Measurements from ENCODE around the gene ZMYM4.
"Not testable (repeated sequence)": the region's sequence is repeated elsewhere in the genome, so short reads cannot be mapped to it uniquely, and the experiment has no call there.

The ZMYM4 gene

GRCh38 chr1:35461966-35462651 is 193.6 kb downstream of the ZMYM4 start:
- Histone ChIP-seq H4K5ac (ENCODE audit: low read length) (no peak overlapping the region), H3K79me2 (ENCODE audit: control insufficient read depth, insufficient read depth, low read length) (no peaks in the 10 kb centered on the region), H2BK15ac (replicated peaks; ENCODE audit: low read depth) (no peak overlapping the region), H3K4ac (ENCODE audit: low read depth, low read length) (no peak overlapping the region), H4K8ac (ENCODE audit: low read depth, low read length) (no peak overlapping the region), H3K18ac (ENCODE audit: low read length) (no peak overlapping the region), H3K4me2 (ENCODE audit: low read length) (no peak overlapping the region), H3K36me3 (ENCODE audit: control insufficient read depth, insufficient read depth, low read length) (no peaks in the 10 kb centered on the region), H3K56ac (ENCODE audit: low read length) (no peak overlapping the region), H3K4me3 (ENCODE audit: low read length) (no peak overlapping the region), H2BK5ac (ENCODE audit: low read length) (no peak overlapping the region), H2AK5ac (ENCODE audit: low read length) (no peak overlapping the region), H3K9ac (ENCODE audit: low read length) (no peak overlapping the region), H2BK120ac (ENCODE audit: low read depth, low read length) (no peak overlapping the region), H3K23ac (ENCODE audit: low read length) (no peak overlapping the region), H3K79me1 (ENCODE audit: low read length) (no peaks in the 10 kb centered on the region), H3K4me1 (ENCODE audit: control insufficient read depth, low read depth, low read length) (no peaks in the 10 kb centered on the region), H3K27ac (ENCODE audit: low read depth, low read length) (no peak overlapping the region), H3K27me3 (ENCODE audit: insufficient read depth, low read length, poor library complexity) (no peaks in the 10 kb centered on the region)
- no CpG with 5 or more reads among the region's 5 CpGs for WGBS (ENCODE audit: extremely low coverage, insufficient coverage, low lambda C conversion rate)
- DNase-seq, result no peak

DNA sequence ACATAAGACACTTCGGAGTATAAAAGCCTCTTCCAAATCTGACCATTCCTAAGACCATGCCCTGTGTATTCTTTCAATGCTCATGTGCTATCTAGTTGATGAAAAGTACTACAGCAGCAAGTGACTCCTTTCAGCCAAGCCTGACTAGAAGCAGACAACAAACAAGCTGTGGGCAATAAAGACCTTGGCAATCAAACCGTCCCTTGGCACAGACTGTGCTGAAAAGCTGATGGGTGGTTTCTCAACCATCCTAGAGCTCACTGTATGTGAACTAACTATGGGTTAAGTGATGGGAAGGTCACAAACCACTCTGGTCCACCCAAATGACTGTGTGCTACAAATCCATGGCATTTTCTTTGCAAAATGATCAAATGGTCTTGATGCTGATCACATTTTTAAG is 194.7 kb downstream of the ZMYM4 start:
- Histone ChIP-seq H3K27ac (ENCODE audit: low read depth, low read length) (no peak overlapping the region), H3K4me1 (ENCODE audit: control insufficient read depth, low read depth, low read length) (no peaks in the 10 kb centered on the region), H3K79me1 (ENCODE audit: low read length) (no peaks in the 10 kb centered on the region), H3K18ac (ENCODE audit: low read length) (no peak overlapping the region), H2BK120ac (ENCODE audit: low read depth, low read length) (no peak overlapping the region), H4K8ac (ENCODE audit: low read depth, low read length) (no peak overlapping the region), H3K36me3 (ENCODE audit: control insufficient read depth, insufficient read depth, low read length) (no peaks in the 10 kb centered on the region), H2AK5ac (ENCODE audit: low read length) (no peak overlapping the region), H3K9ac (ENCODE audit: low read length) (no peak overlapping the region), H3K79me2 (ENCODE audit: control insufficient read depth, insufficient read depth, low read length) (no peaks in the 10 kb centered on the region), H4K5ac (ENCODE audit: low read length) (no peak overlapping the region), H3K4me3 (ENCODE audit: low read length) (no peak overlapping the region), H2BK15ac (replicated peaks; ENCODE audit: low read depth) (no peak overlapping the region), H3K56ac (ENCODE audit: low read length) (no peak overlapping the region), H3K4ac (ENCODE audit: low read depth, low read length) (no peak overlapping the region), H2BK5ac (ENCODE audit: low read length) (no peak overlapping the region), H3K4me2 (ENCODE audit: low read length) (no peak overlapping the region), H3K27me3 (ENCODE audit: insufficient read depth, low read length, poor library complexity) (no peaks in the 10 kb centered on the region), H3K23ac (ENCODE audit: low read length) (no peak overlapping the region)
- no peak for DNase-seq
- no CpG with 5 or more reads among the region's 2 CpGs for WGBS (ENCODE audit: extremely low coverage, insufficient coverage, low lambda C conversion rate)

DNA sequence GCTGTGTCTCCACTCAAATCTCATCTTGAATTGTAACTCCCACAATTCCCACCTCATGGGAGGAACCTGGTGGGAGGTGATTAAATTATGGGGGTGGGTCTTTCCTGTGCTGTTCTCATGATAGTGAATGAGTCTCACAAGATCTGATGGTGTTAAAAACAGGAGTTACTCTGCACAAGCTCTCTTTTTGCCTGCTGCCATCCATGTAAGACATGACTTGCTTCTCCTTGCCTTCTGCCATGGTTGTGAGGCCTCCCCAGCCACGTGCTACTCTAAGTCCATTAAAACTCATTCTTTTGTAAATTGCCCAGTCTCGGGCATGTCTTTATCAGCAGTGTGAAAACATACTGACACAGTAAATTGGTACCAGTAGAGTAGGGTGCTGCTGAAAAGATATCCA is 195.2 kb downstream of the ZMYM4 start:
- not testable (repeated sequence) for H3K4ac ChIP-seq (ENCODE audit: low read depth, low read length); H3K4me3 ChIP-seq (ENCODE audit: low read length); H3K23ac ChIP-seq (ENCODE audit: low read length); H3K79me2 ChIP-seq (ENCODE audit: control insufficient read depth, insufficient read depth, low read length); H3K27me3 ChIP-seq (ENCODE audit: insufficient read depth, low read length, poor library complexity); H3K18ac ChIP-seq (ENCODE audit: low read length); H2BK15ac ChIP-seq (replicated peaks; ENCODE audit: low read depth); H4K5ac ChIP-seq (ENCODE audit: low read length); H3K79me1 ChIP-seq (ENCODE audit: low read length); H3K27ac ChIP-seq (ENCODE audit: low read depth, low read length); H3K9ac ChIP-seq (ENCODE audit: low read length); H3K4me2 ChIP-seq (ENCODE audit: low read length); H2BK5ac ChIP-seq (ENCODE audit: low read length); H3K56ac ChIP-seq (ENCODE audit: low read length); DNase-seq; H3K4me1 ChIP-seq (ENCODE audit: control insufficient read depth, low read depth, low read length); H3K36me3 ChIP-seq (ENCODE audit: control insufficient read depth, insufficient read depth, low read length); H2AK5ac ChIP-seq (ENCODE audit: low read length); H4K8ac ChIP-seq (ENCODE audit: low read depth, low read length); H2BK120ac ChIP-seq (ENCODE audit: low read depth, low read length)
- WGBS (ENCODE audit: extremely low coverage, insufficient coverage, low lambda C conversion rate), result no CpG with 5 or more reads among the region's 2 CpGs

GRCh38 chr1:35466120-35466519 is 197.6 kb downstream of the ZMYM4 start:
- Histone ChIP-seq H3K23ac (ENCODE audit: low read length) (no peak overlapping the region), H3K4me3 (ENCODE audit: low read length) (no peak overlapping the region), H3K4ac (ENCODE audit: low read depth, low read length) (no peak overlapping the region), H3K27ac (ENCODE audit: low read depth, low read length) (no peak overlapping the region), H3K56ac (ENCODE audit: low read length) (no peak overlapping the region), H4K5ac (ENCODE audit: low read length) (no peak overlapping the region), H3K79me1 (ENCODE audit: low read length) (no peaks in the 10 kb centered on the region), H3K18ac (ENCODE audit: low read length) (no peak overlapping the region), H2BK5ac (ENCODE audit: low read length) (no peak overlapping the region), H3K9ac (ENCODE audit: low read length) (no peak overlapping the region), H4K8ac (ENCODE audit: low read depth, low read length) (no peak overlapping the region), H3K27me3 (ENCODE audit: insufficient read depth, low read length, poor library complexity) (no peaks in the 10 kb centered on the region), H3K79me2 (ENCODE audit: control insufficient read depth, insufficient read depth, low read length) (no peaks in the 10 kb centered on the region), H2AK5ac (ENCODE audit: low read length) (no peak overlapping the region), H2BK120ac (ENCODE audit: low read depth, low read length) (no peak overlapping the region), H3K4me1 (ENCODE audit: control insufficient read depth, low read depth, low read length) (peaks cover 3% of the 10 kb centered on the region), H2BK15ac (replicated peaks; ENCODE audit: low read depth) (no peak overlapping the region), H3K36me3 (ENCODE audit: control insufficient read depth, insufficient read depth, low read length) (no peaks in the 10 kb centered on the region), H3K4me2 (ENCODE audit: low read length) (no peak overlapping the region)
- WGBS (ENCODE audit: extremely low coverage, insufficient coverage, low lambda C conversion rate), result no CpG with 5 or more reads among the region's 1 CpG
- DNase-seq, result no peak

DNA sequence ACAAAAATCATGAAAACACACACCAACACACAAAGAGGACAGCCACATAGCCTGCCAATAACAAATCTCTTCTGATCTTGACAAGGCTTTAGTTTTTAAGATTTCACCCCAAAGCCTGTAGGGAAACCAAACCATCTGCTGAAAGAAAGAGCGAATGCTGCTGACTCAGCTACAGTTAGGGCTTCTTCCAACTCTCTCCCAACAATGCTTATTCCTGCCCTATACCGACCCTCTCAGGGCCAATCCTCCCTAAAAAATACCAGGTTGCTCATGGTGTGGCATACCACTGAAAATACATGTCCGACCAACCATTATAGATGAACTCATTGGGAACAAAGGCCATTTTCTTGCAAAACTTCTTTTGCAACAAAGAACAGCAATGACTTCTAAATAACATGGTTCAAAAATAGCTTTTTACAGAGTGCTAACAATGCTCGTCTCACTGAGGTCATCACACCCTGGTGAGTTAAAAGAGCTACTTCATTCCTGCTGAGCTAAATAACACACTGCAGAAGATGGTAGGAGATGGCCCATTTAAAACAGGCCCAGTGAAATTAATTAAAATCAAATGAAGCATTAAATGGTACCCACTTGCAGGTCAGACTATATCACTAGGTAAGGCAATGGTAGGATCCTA is 202.6 kb downstream of the ZMYM4 start:
- no peaks in the 10 kb centered on the region for H3K36me3 ChIP-seq (ENCODE audit: control insufficient read depth, insufficient read depth, low read length)
- H4K5ac ChIP-seq (ENCODE audit: low read length), result no peak overlapping the region

More for the DNA sequence above, 202.6 kb downstream of the ZMYM4 start:
- Histone ChIP-seq H2BK120ac (ENCODE audit: low read depth, low read length) (no peak overlapping the region), H3K4me2 (ENCODE audit: low read length) (no peak overlapping the region), H2AK5ac (ENCODE audit: low read length) (no peak overlapping the region), H3K79me2 (ENCODE audit: control insufficient read depth, insufficient read depth, low read length) (no peaks in the 10 kb centered on the region), H3K23ac (ENCODE audit: low read length) (no peak overlapping the region), H3K4me1 (ENCODE audit: control insufficient read depth, low read depth, low read length) (peaks cover 6% of the 10 kb centered on the region), H3K18ac (ENCODE audit: low read length) (peak overlapping the region; percentile 82), H3K79me1 (ENCODE audit: low read length) (no peaks in the 10 kb centered on the region), H3K4me3 (ENCODE audit: low read length) (no peak overlapping the region), H3K56ac (ENCODE audit: low read length) (peak overlapping the region; percentile 31), H3K9ac (ENCODE audit: low read length) (no peak overlapping the region), H2BK5ac (ENCODE audit: low read length) (no peak overlapping the region), H3K4ac (ENCODE audit: low read depth, low read length) (no peak overlapping the region), H3K27ac (ENCODE audit: low read depth, low read length) (no peak overlapping the region), H2BK15ac (replicated peaks; ENCODE audit: low read depth) (no peak overlapping the region), H4K8ac (ENCODE audit: low read depth, low read length) (no peak overlapping the region), H3K27me3 (ENCODE audit: insufficient read depth, low read length, poor library complexity) (no peaks in the 10 kb centered on the region)
- WGBS (ENCODE audit: extremely low coverage, insufficient coverage, low lambda C conversion rate), result no CpG with 5 or more reads among the region's 4 CpGs
- DNase-seq, result peak; percentile 49
